ENCODE measurements around the gene SCRN1. TPM values are rescaled to one million over a fixed set of nuclear protein-coding genes. Genes with fewer than 3 reads are reported as not detected.

The SCRN1 gene
- total RNA-seq = 10 to 100 TPM; 20.4 to 30.4 TPM

DNA sequence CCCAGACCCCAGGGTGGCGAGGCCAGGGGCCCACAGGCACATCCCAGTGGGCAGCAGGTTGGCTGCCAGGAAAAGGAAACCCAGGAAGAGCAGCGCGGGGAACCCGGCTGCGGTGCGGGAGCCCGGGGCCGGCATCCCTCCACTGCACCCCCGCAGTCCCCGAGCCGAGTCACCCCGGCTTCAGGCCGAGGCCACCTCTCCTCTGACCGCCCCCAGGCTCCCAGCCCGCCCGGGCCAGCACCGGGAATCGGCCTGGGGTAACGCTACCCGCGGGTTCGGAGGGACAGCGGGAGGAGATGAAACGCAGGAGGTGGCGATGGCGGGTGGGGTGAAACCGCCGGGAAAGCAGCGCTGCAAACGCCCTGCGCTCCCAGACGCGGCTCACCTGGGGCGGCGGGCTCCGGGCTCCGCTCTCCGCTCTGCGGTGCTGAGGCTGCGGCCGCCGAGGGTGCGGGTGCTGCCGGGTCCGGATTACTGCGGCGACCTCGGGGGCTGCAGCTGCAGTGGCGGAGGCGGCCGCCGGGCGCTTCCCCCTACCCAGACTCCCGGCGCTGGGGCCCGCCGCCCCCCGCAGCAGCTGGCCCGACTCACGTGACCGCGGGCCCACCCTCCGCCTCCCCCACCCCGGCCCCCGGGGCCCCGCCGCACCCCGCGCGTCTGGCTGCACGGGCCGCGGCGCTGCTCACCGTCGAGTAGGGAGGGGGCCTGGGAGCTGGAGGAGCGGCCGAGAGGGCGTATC lies at the start of gene SCRN1:
Gene SCRN1, minus strand, starts transcription at position 545 of the 739 bp plus-strand sequence. CDS start 20,734 bp downstream, outside the sequence.
- TF ChIP-seq, protein P1, sequence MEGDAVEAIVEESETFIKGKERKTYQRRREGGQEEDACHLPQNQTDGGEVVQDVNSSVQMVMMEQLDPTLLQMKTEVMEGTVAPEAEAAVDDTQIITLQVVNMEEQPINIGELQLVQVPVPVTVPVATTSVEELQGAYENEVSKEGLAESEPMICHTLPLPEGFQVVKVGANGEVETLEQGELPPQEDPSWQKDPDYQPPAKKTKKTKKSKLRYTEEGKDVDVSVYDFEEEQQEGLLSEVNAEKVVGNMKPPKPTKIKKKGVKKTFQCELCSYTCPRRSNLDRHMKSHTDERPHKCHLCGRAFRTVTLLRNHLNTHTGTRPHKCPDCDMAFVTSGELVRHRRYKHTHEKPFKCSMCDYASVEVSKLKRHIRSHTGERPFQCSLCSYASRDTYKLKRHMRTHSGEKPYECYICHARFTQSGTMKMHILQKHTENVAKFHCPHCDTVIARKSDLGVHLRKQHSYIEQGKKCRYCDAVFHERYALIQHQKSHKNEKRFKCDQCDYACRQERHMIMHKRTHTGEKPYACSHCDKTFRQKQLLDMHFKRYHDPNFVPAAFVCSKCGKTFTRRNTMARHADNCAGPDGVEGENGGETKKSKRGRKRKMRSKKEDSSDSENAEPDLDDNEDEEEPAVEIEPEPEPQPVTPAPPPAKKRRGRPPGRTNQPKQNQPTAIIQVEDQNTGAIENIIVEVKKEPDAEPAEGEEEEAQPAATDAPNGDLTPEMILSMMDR (IDR thresholded peaks at IDR 0.05) = peak in 2 of 7 experiments; percentile 20 to 23
- peak; percentile 46 to 65 (median 62) for TF ChIP-seq POLR2A (IDR thresholded peaks at IDR 0.05)
- ATAC-seq = peak; percentile 57
- Histone ChIP-seq H3K36me3 (replicated peaks in 1 of 2; ENCODE audit: insufficient read depth in 1 of 2, low read depth in 2 of 2) (no peaks in the 10 kb centered on the region), H3K27me3 (no peaks in the 10 kb centered on the region), H3K9me3 (no peaks in the 10 kb centered on the region), H3K4me1 (peaks cover 26% of the 10 kb centered on the region), H3K4me3 (peak within 1 kb of the TSS; percentile 60 to 64), H3K27ac (peak within 1 kb of the TSS; percentile 88 to 93 (median 92))
- peak; percentile 36 to 70 (median 50) for DNase-seq
- intact Hi-C loops (cut with DNase I) = no loop called here
- WGBS, 2 donors = 0% methylated on average over 1 to 69 of the region's 79 CpGs

DNA sequence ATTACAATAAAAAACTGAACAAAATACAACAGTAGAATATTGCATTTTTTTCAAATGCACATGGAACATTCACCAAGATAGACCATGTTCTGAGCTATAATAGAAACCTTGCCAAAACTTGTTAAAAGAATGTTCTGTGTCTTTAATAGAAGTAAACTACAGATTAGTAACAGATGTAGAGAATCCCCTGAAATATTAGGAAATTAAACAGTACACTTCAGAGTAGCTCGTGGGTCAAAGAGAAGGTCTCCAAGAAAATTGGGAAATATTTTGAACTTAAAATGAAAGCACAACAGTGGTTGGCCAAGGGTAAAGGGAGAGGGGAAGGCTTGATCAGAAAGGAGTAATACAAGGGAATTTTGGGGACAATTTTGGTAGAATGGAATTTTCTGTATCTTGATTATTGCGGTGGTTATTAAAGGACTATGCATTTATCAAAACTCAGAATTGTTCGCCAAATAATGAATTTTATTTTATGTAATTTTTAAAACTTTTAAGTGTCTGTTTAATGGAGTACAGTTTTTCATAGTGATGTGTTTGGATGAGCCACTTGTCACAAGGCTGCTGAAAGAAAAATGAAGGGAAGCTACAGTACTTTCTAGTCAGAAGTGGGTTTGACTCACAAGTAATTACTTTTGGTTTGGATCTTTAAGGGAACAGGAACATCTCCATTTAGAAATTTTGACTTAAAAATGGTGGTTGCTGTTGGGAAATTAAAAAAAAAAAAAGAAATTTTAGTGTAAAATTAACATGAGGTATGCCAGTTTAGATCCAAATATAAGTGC lies 48.8 kb upstream of the SCRN1 start:
- no peaks in the 10 kb centered on the region for H3K4me1 ChIP-seq
- no peaks in the 10 kb centered on the region for H3K36me3 ChIP-seq (replicated peaks in 1 of 2; ENCODE audit: insufficient read depth in 1 of 2, low read depth in 2 of 2)
- intact Hi-C loops (cut with DNase I) = no loop called here
- no peak overlapping the region for H3K27ac ChIP-seq
- H3K4me3 ChIP-seq = no peak overlapping the region
- peak; percentile 24 for ATAC-seq
- H3K9me3 ChIP-seq = no peaks in the 10 kb centered on the region
- DNase-seq = no peak
- no peak for TF ChIP-seq POLR2A (IDR thresholded peaks at IDR 0.05)
- TF ChIP-seq, protein P1 (IDR thresholded peaks at IDR 0.05) = no peak
- WGBS, 2 donors = 87 to 93% methylated on average over 3 of the region's 3 CpGs
- H3K27me3 ChIP-seq = no peaks in the 10 kb centered on the region

DNA sequence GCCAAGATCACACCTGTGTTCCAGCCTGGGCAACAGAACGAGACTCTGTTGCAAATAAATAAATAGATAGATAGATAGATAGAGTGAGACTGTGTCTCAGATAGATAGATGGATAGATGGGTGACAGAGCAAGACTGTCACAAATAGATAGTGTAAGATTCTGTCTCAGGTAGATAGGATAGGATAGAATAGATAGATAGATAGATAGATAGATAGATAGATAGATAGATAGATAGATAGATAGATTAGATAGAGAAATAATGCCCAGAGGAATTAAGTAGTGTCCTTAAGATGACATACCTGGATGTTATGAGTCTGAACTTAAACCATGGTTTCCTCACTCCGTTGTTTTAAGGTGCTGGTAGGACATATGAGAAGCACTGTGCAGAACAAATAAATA lies 46.6 kb upstream of the SCRN1 start:
- ATAC-seq (no peak), DNase-seq (no peak)
- H3K4me3 ChIP-seq = no peak overlapping the region
- 53 to 62% methylated on average over 2 of the region's 2 CpGs for WGBS, 2 donors
- H3K27me3 ChIP-seq = no peaks in the 10 kb centered on the region
- no peaks in the 10 kb centered on the region for H3K36me3 ChIP-seq (replicated peaks in 1 of 2; ENCODE audit: insufficient read depth in 1 of 2, low read depth in 2 of 2)
- intact Hi-C loops (cut with DNase I) = no loop called here
- H3K27ac ChIP-seq = no peak overlapping the region
- H3K4me1 ChIP-seq = peaks cover 7% of the 10 kb centered on the region
- TF ChIP-seq POLR2A (IDR thresholded peaks at IDR 0.05) = no peak
- TF ChIP-seq, protein P1 (IDR thresholded peaks at IDR 0.05) = no peak
- no peaks in the 10 kb centered on the region for H3K9me3 ChIP-seq

- peaks cover 19% of the 10 kb centered on the region for H3K4me1 ChIP-seq
- H3K27me3 ChIP-seq = no peaks in the 10 kb centered on the region
- no peaks in the 10 kb centered on the region for H3K9me3 ChIP-seq
- H3K4me3 ChIP-seq = no peak overlapping the region
- TF ChIP-seq POLR2A (IDR thresholded peaks at IDR 0.05) = no peak
- TF ChIP-seq, protein P1 (IDR thresholded peaks at IDR 0.05) = no peak
- no peak overlapping the region for H3K27ac ChIP-seq
- ATAC-seq (no peak), DNase-seq (no peak)
- intact Hi-C loops (cut with DNase I) = no loop called here
- H3K36me3 ChIP-seq (replicated peaks in 1 of 2; ENCODE audit: insufficient read depth in 1 of 2, low read depth in 2 of 2) = no peaks in the 10 kb centered on the region
- WGBS, 2 donors = 87 to 97% methylated on average over 3 of the region's 3 CpGs
Observed at GRCh38 chr7:30034501-30034900, 44.9 kb upstream of the SCRN1 start.
